SU-DHL-6 (cell line): ENCODE data around the gene CCL22.

Experiments
- EZH2phosphoT487 ChIP-seq: fragments of 200-600 bp; sonication (generic), shearing (Covaris generic); conservative IDR thresholded peaks from 2 replicates; pipeline ENCODE4 v1.6.1; 2018; ENCODE audit warnings: mild to moderate bottlenecking, antibody characterized with exemption, low read length, moderate library complexity, mixed read lengths
- TF ChIP-seq, protein P1 (sequence below): fragments of 200-600 bp; sonication (generic); IDR thresholded peaks from one replicate; pipeline ENCODE4 v1.5.1; 2017; ENCODE audit warnings: antibody characterized with exemption, mild to moderate bottlenecking, low read length, moderate library complexity; ENCODE audit not compliant: insufficient read depth, poor library complexity, severe bottlenecking

- TF ChIP-seq, protein P1, sequence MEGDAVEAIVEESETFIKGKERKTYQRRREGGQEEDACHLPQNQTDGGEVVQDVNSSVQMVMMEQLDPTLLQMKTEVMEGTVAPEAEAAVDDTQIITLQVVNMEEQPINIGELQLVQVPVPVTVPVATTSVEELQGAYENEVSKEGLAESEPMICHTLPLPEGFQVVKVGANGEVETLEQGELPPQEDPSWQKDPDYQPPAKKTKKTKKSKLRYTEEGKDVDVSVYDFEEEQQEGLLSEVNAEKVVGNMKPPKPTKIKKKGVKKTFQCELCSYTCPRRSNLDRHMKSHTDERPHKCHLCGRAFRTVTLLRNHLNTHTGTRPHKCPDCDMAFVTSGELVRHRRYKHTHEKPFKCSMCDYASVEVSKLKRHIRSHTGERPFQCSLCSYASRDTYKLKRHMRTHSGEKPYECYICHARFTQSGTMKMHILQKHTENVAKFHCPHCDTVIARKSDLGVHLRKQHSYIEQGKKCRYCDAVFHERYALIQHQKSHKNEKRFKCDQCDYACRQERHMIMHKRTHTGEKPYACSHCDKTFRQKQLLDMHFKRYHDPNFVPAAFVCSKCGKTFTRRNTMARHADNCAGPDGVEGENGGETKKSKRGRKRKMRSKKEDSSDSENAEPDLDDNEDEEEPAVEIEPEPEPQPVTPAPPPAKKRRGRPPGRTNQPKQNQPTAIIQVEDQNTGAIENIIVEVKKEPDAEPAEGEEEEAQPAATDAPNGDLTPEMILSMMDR: no peak
- TF ChIP-seq EZH2phosphoT487: no peak
Observed at GRCh38 chr16:57366544-57367040, 8.0 kb downstream of the CCL22 start.
